Renal pelvis (tissue), 4 donors: ENCODE measurements around the gene TBATA. TPM values are rescaled to one million over a fixed set of nuclear protein-coding genes. Genes with fewer than 3 reads are reported as not detected.

ENCODE experiments used
- DNase-seq: peaks from one replicate; pipeline ENCODE4 v3.0.0-alpha.2; 2013
- polyA plus RNA-seq, 3 donors: library from polyadenylated mRNA; unstranded; fragments of 120-200 nt; gene quantifications; one replicate each; pipeline ENCODE4 v1.2.1, GENCODE V29; 2013; ENCODE audit not compliant: insufficient read length in 3 of 3

The TBATA gene
- polyA plus RNA-seq, 3 donors = 0.20 TPM; not detected in 2

DNA sequence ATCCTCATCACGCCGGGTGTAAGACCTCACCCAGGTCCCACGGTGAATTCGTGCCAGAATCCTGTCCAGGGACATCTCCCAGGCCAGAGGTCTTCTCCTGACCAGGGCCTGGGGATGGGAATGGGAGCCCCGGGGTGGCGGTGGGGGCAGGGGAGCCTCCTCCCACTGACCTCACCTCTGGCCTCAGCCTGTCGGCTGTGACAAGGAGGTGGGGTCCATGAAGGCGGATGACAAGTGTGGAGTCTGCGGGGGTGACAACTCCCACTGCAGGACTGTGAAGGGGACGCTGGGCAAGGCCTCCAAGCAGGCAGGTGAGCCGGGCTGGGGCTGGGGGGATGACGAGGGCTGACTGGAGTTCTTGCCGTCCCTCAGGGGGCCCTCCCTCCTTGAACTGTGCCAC, 41.3 kb downstream of the TBATA start:
- no peak for DNase-seq

DNA sequence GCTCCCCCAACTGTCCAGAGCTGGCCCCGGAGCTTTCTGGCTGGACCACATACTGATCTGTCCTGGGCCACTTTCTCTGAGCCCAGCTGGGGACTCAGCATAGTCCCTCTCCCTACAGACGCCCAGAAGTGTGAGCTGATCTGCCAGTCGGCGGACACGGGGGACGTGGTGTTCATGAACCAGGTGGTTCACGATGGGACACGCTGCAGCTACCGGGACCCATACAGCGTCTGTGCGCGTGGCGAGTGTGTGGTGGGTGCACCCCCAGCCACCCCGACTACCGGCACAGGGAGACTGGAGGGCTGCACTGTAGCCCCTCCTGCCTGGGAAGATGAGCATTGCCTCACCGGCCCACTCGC, 41.8 kb downstream of the TBATA start:
- DNase-seq = no peak

DNA sequence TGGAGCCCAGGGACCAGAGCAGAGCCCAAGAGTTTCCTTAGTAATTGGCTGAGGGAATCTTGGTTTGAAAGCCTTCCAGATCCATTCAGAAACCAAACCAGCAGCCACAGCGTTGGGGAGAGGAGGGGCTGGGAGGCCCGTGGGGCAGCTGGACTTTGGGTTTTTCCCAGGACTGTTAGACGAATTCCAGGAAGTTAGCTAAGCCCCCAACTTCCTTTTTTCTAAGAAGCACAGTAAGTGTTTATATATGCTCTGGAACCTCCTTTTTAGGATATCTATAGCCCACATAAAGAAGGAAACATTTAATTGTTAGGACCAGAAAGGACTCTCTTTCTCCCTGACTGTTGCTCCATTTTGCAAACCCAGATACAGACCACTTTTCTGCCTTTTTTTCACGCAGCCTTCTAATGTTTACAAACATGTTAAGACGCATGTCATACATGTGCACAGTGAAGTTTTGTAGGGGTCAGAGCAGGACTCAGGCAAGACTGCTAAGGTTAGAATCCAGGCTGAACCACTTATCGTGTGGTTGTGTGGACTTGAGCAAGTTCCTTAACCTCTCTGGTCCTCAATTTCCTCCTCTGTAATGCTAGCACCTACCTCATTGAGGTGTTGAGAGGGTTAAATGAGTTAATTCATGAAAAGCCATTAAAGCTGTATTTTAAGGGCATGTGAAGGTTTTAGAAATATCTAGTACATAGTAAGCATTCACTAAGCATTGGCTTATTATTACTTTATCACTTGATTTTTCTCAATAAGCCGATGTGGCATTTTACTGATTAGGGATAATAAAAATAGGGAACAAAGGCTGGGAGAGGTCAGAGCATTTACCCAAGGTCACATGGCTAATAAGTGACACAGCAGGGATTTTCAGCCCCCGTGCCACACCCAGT, 42.4 kb downstream of the TBATA start:
- DNase-seq = peak; percentile 76

DNA sequence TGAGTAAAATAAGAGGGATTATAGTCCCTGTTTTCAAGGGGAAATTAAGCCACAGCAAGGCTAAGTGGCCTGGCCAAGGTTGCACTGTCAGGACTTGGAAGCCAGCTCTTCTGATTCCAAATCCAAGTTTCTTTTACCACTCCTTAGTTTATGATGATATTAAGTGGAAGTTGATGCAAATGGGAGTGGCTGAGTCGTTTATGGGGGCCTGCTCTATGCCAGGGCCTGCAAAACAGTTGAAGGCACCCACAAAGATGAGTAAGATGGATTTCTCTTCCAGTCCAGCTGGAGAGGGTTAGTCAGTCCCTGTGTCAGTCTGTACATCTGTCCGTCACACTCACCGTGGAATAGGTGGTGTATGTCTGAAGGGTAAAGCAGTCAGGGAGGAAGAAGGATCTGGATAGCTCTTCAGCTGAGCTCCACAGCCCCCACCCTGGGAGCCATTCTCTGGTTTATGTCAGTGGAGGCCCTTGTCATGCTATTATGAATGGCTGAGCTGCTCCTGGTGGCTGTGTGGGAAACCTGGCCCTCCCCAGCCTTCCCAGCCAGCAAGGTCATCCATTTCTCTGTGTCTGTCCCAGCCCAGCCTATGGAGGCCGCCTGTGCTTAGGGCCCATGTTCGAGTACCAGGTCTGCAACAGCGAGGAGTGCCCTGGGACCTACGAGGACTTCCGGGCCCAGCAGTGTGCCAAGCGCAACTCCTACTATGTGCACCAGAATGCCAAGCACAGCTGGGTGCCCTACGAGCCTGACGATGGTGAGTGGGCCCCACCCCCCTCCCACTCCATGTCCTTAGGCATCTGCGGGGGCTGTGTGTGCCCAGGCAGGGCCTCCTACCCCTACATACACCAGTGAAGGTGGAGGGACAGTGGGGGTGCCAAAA, 44.5 kb downstream of the TBATA start:
- no peak for DNase-seq

DNA sequence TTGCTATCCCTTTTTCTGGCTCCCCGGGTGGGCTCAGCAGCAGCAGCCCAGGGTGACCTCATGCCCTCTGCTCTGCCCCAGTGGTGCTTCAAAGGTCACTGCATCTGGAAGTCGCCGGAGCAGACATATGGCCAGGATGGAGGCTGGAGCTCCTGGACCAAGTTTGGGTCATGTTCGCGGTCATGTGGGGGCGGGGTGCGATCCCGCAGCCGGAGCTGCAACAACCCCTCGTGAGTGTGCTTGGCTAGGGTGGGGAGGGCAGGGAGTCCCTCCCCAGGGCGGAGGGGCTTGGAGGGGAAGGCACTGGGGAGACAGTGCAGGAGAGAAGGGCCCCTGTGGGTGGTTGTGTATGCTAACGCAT, 46.4 kb downstream of the TBATA start:
- DNase-seq = no peak

DNA sequence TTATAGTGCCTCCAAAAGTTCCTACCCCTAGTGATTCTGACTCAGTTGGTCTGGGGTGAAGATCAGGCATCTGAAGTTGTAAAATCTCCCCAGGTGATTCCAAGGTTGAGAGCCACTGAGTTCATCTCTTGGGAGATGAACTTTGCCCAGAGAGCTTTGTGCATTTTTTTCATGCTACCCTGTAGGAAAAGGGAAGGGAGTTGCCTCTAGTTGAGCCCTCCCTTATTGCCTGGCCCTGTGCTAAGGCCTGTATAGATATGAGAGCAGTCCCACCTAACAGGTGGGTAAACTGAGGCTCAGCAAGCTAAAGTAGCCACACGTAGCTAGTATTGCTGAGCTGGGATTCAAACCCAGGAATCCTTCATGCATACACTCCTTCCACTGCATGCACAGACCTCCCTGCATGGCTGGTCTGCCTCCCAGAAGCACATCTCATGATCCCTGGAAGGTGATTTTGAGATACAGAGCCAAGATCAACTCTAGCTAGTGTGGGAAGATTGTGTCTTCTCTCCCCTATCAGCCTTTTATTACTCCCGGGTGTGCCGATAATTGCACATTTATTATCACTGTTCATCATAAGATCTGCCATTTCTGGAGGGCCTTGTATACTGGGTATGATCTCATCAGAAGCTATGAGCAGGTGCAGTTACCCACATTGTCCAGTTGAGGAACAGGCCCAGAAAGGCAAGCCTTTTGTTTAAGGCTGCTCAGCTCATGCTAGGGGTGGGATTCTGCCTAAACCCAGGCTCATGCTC, 47.0 kb downstream of the TBATA start:
- no peak for DNase-seq

DNA sequence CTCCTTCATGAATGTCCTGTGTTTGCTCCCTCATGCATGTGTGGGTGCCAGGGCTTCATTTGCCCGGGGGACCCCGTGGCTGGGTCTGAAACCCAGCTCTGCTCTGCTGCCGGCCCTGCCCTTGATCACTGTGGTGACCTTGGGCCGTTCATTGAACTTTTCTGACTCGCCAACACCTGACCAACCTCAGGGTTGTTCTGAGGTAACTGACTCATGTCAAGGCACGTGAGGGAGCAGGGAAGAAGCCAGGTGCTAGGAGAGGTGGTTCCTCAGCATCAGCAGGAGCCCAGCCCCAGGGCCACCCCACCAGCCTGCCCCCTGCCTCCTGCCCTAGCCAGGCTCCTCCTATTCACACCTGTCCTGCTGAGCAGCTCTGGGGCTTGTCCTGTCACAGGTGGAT, 47.9 kb downstream of the TBATA start:
- DNase-seq = no peak

DNA sequence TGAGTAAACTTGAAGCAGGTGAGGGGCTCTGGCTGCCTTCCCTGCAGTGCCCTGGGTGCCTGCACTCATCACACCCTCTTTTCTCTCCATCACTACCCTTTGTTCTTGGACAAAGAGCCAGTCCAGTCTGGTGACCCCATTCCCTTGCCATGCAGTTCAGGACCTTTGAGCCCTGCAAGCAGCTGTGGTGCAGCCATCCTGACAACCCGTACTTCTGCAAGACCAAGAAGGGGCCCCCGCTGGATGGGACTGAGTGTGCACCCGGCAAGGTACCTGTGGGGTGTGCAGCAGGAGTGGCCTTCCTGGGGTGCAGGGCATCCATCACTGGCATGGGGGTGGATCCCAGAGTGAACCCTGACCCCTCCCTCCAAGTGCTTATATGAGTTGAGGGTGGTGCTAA, 48.7 kb downstream of the TBATA start:
- DNase-seq = no peak

DNA sequence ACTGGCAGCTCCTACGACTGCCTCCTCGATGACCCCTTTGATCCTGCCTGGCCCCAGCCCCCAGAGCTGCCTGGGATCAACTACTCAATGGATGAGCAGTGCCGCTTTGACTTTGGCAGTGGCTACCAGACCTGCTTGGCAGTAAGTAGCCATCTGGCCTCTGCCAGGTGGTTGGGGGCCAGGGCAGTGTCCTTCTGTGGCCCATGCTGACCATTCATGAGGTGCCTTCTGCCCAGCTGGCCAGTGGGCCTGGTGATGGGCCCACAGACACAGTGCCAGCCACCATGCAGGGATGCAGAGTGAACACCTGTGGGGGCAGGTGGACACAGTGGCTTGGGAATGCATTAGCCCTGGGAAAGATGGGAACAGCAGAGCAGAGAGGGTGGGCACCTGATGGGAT, 50.0 kb downstream of the TBATA start:
- DNase-seq = no peak

DNA sequence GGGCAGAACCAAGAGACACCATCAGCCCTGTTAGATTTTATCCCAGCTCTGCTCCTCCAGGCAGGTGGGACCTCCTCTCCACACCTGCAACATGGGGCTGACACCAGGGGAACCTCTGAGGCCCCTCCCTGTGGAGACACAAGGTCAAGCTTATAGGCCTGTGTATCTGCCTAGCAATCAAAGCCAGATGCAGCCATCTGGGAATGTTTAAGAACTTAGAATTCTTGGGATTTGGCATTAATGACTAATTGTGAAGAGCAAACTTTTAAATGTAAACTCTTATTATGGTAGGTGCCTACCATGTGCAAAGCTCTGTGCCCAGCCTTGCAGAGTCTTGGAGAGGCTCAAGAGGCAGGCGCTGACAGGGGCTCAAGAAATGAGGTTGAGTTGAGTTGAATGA, 52.1 kb downstream of the TBATA start:
- DNase-seq = no peak

DNA sequence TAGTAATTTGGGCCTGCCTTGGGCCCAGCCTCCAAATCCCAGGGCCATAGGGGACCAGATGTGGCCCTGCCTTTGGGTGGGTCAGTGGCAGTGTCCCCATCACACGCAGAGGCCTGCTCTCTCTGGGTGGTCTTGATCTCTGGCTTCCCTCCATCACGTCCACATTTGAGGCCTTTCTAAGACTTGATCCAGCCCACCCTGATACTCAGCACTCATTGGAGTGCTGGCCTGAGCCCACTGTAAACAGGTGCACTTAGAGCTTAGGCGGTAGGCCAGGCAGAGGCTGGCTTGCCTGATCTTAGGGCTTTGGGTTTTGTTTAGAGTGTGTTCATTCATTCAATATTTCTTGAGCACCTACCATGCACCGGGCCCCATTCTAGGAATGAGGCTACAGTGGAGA, 52.6 kb downstream of the TBATA start:
- DNase-seq = no peak

DNA sequence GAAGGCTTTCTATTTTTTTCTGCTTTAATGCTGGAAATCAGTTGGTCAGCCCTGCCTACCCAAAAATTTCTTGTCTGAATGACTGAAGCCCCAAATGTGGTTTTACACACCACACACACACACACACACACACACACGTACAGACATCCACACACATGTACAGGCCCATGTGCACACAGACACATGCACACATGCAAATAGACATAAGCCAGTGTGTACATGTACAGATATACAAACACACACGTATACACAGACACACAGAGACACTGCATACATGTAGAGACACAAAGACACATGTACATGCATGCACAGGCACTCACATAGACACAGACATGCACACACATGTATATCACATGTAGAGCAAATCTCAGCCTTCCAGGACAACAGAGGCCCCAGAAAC, 54.2 kb downstream of the TBATA start:
- no peak for DNase-seq

DNA sequence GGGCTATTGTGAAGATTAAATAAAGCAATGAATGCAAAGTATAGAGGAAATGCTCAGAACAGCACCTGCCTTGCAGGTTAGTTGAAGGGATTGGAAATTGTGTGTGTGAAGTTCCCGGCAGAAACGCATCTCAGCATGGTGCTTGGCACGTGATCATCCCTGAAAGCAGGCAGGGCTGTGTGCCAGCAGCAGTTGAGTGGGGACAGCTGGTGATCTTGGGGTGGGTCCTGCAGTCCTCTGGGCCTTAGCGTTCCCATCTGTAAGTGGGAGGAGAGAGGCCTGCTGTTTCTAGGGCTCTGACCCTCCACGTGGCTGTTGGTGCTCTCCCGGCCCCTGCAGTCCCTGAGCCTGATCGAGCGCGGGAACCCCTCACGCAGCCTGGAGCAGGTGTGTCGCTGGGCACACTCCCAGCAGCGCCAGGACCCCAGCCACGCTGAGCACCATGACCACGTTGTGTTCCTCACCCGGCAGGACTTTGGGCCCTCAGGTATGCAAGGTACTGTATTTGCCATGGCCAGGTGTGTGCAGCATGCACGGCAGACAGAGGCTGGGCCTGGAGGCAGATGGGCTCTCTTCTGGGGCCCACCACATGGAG, 55.3 kb downstream of the TBATA start:
- peak; percentile 15 for DNase-seq

DNA sequence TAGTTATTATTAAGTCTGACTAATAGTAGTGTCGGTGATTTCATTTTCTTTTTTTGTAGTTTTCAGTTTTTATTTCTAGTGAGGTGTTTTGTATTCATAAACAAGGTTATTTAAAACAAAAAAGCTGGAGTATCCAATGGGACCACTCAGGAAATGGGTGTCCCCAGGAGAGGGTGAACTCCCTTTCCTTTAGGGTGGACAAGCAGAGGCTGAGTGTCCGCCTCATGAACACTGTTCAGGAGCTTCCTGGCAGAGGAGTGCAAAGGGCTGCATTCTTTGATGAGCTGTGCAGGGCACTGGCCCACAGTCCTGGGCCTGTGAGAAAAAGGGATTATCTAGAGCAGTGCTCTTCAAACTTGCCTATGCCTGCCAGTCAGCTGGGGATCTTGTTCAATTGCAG, 56.8 kb downstream of the TBATA start:
- DNase-seq = no peak

DNA sequence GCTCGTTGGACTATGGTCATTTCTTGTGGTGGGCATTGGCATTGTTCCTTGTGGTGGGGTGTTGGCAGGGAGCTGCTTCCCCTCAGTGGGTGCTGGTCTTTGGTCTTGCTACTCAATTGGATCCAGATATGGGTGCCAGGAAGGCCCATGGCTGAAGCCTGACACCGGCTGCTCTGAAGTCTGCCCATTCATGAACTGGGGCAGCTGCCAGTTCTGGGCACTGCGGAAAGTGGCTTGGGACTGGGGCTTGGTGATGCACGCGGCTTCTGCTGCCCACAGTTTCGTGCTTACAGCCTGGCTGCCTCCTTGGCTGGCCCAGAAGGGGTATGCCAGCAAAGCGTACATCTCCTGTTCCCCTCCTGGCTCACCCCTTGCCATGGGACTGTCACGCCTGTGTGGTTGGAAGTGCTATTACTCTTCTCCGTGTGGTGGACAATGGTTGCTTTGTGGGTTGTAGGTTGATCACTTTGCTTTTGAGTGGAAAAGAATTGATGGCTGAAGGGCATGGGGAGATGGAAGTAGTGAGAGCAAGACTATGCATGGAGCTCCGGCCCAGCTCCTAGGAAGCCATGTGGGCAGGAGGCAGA, 58.2 kb downstream of the TBATA start:
- DNase-seq = no peak

DNA sequence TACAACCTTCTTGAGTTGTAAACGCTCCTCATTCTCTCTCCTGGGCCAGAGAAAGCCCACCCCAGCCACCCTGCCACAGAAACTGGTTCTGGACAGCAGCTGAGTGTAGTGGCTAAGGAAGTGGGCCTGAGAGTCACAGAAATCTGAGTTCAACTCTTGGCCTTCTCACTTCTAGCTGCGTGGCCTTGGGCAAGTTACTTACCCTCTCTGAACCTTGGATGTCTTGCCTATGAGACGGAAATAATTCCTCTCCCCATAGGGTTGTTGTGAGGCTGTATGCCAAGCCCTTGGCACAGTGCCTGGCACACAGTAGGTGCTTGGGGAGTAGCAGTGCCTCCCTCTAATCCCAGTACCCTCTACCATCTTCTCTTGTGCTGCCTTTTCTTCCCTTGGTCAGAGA, 61.4 kb downstream of the TBATA start:
- DNase-seq = no peak

DNA sequence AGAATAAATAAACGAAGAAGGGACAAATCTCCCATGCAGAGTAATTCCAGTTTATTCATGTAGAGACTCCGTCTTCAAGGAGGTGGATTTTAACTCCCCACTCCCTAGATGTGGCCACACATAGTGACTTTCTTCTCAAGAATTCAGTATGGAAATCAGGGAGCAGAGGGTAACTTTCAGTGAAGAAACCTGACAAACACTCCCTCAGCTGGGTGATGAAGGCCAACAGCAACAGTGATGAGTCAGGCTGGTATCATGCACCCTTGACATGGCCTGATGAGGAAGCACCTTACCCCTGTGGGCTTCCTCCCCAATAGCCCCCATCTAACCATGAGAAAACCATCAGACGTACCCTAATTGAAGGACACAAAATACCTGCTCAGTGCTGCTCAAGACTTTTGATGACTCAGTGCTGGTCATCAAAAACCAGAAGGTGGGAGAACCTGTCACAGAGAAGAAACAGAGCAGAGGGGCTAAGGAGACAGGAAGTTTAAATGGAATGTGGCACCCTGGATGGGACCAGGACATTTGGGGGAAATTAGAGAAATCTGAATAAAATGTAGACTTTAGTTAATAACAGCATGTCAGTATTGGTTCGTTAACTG, 62.3 kb downstream of the TBATA start:
- DNase-seq = no peak
